Esophagus squamous epithelium (tissue), 4 donors: ENCODE results near the gene ZDHHC17.

Source experiments
- POLR2A ChIP-seq, 4 donors: fragments of 450-650 bp; IDR thresholded peaks; one replicate each; pipeline ENCODE4 v1.6.1; 2017; ENCODE audit warnings: antibody characterized with exemption in 4 of 4, mild to moderate bottlenecking in 4 of 4, moderate library complexity in 3 of 4
- TF ChIP-seq, protein P1 (sequence below), 6 experiments: fragments of 450-650 bp in 4 of 6; fragments of 200-600 bp in 2 of 6; sonication (generic) in 2 of 6; IDR thresholded peaks; one replicate each; pipeline ENCODE4 v1.5.1; 2016 to 2019; ENCODE audit warnings: antibody characterized with exemption in 6 of 6, mild to moderate bottlenecking in 4 of 6, moderate library complexity in 4 of 6

DNA sequence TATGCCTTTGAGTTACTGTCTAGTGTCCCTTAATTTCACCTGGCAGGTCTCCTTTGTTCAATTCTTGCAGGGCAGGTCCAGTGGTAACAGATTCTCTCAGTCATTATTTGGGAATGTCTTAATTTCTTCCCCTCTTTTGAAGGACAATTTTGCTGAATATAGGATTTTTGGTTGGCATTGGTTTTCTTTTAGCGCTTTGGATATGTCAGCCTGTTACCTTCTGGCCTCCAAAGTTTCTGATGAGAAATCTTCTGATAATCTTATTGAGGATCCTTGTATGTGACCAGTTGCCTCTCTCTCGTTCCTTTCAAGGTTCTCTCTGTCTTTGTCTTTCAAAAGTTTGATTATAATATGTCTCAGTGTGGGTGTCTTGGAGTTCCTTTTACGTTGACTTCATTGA lies 38.1 kb downstream of the ZDHHC17 start:
- TF ChIP-seq, protein P1, sequence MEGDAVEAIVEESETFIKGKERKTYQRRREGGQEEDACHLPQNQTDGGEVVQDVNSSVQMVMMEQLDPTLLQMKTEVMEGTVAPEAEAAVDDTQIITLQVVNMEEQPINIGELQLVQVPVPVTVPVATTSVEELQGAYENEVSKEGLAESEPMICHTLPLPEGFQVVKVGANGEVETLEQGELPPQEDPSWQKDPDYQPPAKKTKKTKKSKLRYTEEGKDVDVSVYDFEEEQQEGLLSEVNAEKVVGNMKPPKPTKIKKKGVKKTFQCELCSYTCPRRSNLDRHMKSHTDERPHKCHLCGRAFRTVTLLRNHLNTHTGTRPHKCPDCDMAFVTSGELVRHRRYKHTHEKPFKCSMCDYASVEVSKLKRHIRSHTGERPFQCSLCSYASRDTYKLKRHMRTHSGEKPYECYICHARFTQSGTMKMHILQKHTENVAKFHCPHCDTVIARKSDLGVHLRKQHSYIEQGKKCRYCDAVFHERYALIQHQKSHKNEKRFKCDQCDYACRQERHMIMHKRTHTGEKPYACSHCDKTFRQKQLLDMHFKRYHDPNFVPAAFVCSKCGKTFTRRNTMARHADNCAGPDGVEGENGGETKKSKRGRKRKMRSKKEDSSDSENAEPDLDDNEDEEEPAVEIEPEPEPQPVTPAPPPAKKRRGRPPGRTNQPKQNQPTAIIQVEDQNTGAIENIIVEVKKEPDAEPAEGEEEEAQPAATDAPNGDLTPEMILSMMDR (IDR thresholded peaks at IDR 0.05), result no peak
- no peak for TF ChIP-seq POLR2A (IDR thresholded peaks at IDR 0.05)
